Fibroblast of skin of abdomen (primary cell): ENCODE results near the gene ST7.

Experiments
- DNase-seq: peaks from one replicate; pipeline ENCODE4 v3.0.0-alpha.2; 2013

Gene ST7

GRCh38 chr7:117132321-117133120, 179.2 kb downstream of the ST7 start:
- DNase-seq = peak; percentile 91

- no peak for DNase-seq
Observed at GRCh38 chr7:117133125-117133524, 179.8 kb downstream of the ST7 start.

GRCh38 chr7:117134411-117134810, 181.1 kb downstream of the ST7 start:
- no peak for DNase-seq

GRCh38 chr7:117134889-117135552, 181.7 kb downstream of the ST7 start:
- DNase-seq = peak; percentile 38

GRCh38 chr7:117135553-117135891, 182.2 kb downstream of the ST7 start:
- no peak for DNase-seq

- DNase-seq = peak; percentile 82
Observed at GRCh38 chr7:117137868-117138267, 184.6 kb downstream of the ST7 start.

GRCh38 chr7:117138495-117138894, 185.2 kb downstream of the ST7 start:
- no peak for DNase-seq

- no peak for DNase-seq
Observed at GRCh38 chr7:117138981-117139380, 185.7 kb downstream of the ST7 start.

- DNase-seq = no peak
Observed at GRCh38 chr7:117139397-117139984, 186.2 kb downstream of the ST7 start.

GRCh38 chr7:117140921-117141320, 187.6 kb downstream of the ST7 start:
- DNase-seq = no peak

GRCh38 chr7:117143066-117143465, 189.8 kb downstream of the ST7 start:
- DNase-seq = no peak

- DNase-seq = no peak
Observed at GRCh38 chr7:117143580-117143979, 190.3 kb downstream of the ST7 start.

GRCh38 chr7:117145333-117145732, 192.0 kb downstream of the ST7 start:
- DNase-seq = no peak

- DNase-seq = no peak
Observed at GRCh38 chr7:117146059-117146458, 192.8 kb downstream of the ST7 start.

- DNase-seq = no peak
Observed at GRCh38 chr7:117146511-117146910, 193.2 kb downstream of the ST7 start.

GRCh38 chr7:117148971-117149370, 195.7 kb downstream of the ST7 start:
- no peak for DNase-seq

- no peak for DNase-seq
Observed at GRCh38 chr7:117149692-117150091, 196.4 kb downstream of the ST7 start.

GRCh38 chr7:117152213-117153007, 199.1 kb downstream of the ST7 start:
- DNase-seq = no peak

- no peak for DNase-seq
Observed at GRCh38 chr7:117153016-117153545, 199.8 kb downstream of the ST7 start.

GRCh38 chr7:117154721-117155120, 201.4 kb downstream of the ST7 start:
- DNase-seq = no peak

GRCh38 chr7:117155694-117156093, 202.4 kb downstream of the ST7 start:
- DNase-seq = no peak
